ENCODE measurements around the gene FBXO2.

FBXO2 gene

DNA sequence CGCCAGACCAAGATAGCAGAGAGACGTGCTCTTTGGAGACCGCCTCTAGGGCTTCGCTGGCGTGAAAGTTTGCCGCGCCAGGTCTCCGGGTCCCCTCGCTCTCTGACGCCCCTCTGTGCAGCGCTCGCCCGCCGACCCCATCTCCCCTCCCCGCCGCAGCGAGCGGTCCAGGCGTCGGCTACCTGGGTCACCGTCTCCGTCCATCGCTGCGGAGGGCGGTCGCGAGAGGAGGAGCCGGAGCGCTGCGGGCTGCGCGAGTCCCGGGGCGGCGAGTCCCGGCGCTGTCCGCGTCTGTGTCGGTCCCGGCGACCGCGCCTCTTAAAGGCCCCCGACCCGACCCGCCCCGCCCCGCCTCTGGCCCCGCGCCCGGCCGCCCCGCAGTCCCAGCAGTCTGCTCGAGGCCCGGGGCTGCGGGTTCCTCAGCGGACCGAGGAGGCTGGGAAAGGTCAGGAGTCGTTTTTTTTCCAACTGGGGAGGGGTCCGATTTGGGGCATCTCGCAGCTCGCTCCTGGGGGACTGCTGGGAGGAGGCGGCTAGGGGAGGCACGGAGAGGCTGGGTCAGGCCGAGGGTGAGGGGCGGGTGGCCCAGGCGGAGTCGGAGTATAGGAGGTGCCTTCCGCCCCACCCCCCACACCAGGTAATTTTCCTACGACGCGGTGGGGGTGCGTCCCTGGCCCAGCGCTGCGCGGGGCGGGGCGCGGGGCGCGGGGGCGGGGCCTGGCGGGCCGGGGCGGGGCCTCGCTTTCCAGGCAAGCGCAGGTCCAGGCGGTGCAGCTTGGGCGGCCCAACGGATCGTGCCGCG, at the start of gene FBXO2, which contains the start of gene FBXO44:
TSS of gene FBXO2 (minus strand) at position 293 of the 802 bp plus-strand sequence. CDS start at position 204, 89 bp downstream.
TSS of gene FBXO44 (plus strand) at position 741 of the 802 bp plus-strand sequence. CDS start 959 bp downstream, outside the sequence.
- peaks cover 14% of the 10 kb centered on the region for H3K27me3 ChIP-seq (replicated peaks; ENCODE audit: control insufficient read depth, insufficient read depth, low read length)
- H3K4me1 ChIP-seq (ENCODE audit: control insufficient read depth, insufficient read depth, low read length): peaks cover 6% of the 10 kb centered on the region
- no peaks in the 10 kb centered on the region for H3K36me3 ChIP-seq (ENCODE audit: control insufficient read depth, insufficient read depth, low read length, severe bottlenecking)
- H3K9ac ChIP-seq (ENCODE audit: low read length): peak within 1 kb of the TSS; percentile 68
- peak; percentile 73 for DNase-seq (ENCODE audit: low read depth)
- H3K4me3 ChIP-seq (ENCODE audit: low read length): peak within 1 kb of the TSS; percentile 73
- no peaks in the 10 kb centered on the region for H3K9me3 ChIP-seq (ENCODE audit: control insufficient read depth, low read length)

- DNase-seq (ENCODE audit: low read depth): no peak
- H3K27me3 ChIP-seq (replicated peaks; ENCODE audit: control insufficient read depth, insufficient read depth, low read length): peaks cover 82% of the 10 kb centered on the region
- no peaks in the 10 kb centered on the region for H3K4me1 ChIP-seq (ENCODE audit: control insufficient read depth, insufficient read depth, low read length)
- H3K9ac ChIP-seq (ENCODE audit: low read length): no peak overlapping the region
- H3K9me3 ChIP-seq (ENCODE audit: control insufficient read depth, low read length): no peaks in the 10 kb centered on the region
- no peaks in the 10 kb centered on the region for H3K36me3 ChIP-seq (ENCODE audit: control insufficient read depth, insufficient read depth, low read length, severe bottlenecking)
- H3K4me3 ChIP-seq (ENCODE audit: low read length): no peak overlapping the region
Measured at GRCh38 chr1:11703357-11704193, 49.3 kb upstream of the FBXO2 start.

DNA sequence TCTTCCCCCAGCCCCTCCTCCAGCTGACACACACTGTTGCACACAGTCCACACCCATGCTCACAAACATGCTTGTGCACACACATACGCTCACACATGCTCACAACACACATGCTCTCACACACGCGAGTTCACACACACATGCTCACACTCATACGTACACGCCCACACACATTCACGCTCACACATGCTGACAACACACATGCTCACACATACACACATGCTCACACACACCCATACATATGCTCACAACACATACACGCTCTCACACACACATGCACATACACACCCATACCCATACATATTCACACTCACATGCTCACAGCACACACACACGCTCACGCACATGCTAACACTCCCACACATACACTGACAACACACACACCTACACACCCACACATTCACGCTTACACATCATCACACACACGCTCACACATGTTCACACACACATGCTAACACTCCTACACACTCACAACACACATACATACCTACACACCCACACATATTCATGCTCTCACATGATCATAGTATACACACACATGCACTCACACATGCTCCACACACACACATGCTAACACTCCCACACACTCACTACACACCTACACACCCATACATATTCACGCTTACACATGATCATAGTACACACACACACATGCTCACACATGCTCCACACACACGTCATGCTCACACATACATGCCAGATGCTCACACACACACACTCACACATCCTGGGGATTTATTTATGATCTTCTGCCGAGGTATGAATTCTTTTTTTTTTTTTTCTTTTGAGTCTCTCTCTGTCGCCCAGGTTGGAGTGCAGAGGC, 48.0 kb upstream of the FBXO2 start:
- Histone ChIP-seq H3K27me3 (replicated peaks; ENCODE audit: control insufficient read depth, insufficient read depth, low read length) (peaks cover 84% of the 10 kb centered on the region), H3K4me3 (ENCODE audit: low read length) (no peak overlapping the region), H3K9ac (ENCODE audit: low read length) (no peak overlapping the region), H3K4me1 (ENCODE audit: control insufficient read depth, insufficient read depth, low read length) (no peaks in the 10 kb centered on the region), H3K9me3 (ENCODE audit: control insufficient read depth, low read length) (no peaks in the 10 kb centered on the region), H3K36me3 (ENCODE audit: control insufficient read depth, insufficient read depth, low read length, severe bottlenecking) (no peaks in the 10 kb centered on the region)
- DNase-seq (ENCODE audit: low read depth): no peak

DNA sequence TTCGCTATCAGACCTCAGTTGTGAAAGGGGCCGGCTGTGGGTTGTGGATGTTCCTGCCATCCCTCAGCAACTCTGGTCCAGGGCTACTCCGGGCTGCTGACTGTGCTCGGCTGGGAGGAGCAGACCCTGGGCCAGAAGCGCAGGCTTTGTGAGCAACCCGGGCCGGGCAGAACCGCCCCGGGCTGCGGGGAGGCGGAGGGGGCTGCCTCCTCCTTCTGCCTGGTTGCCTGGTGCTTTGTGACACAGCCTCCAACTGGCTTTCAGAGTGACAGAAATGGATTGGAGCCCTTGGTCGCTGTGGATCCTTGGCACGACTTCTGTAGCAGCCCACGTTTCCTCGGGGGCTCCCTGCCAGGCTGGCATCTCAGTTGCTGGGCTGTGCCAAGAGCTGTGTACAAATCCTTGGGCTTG, 47.3 kb upstream of the FBXO2 start:
- H3K4me1 ChIP-seq (ENCODE audit: control insufficient read depth, insufficient read depth, low read length): no peaks in the 10 kb centered on the region

GRCh38 chr1:11700601-11701467, 46.6 kb upstream of the FBXO2 start:
- Histone ChIP-seq H3K4me1 (ENCODE audit: control insufficient read depth, insufficient read depth, low read length) (no peaks in the 10 kb centered on the region), H3K9ac (ENCODE audit: low read length) (no peak overlapping the region), H3K27me3 (replicated peaks; ENCODE audit: control insufficient read depth, insufficient read depth, low read length) (peaks cover 81% of the 10 kb centered on the region), H3K4me3 (ENCODE audit: low read length) (no peak overlapping the region), H3K9me3 (ENCODE audit: control insufficient read depth, low read length) (no peaks in the 10 kb centered on the region), H3K36me3 (ENCODE audit: control insufficient read depth, insufficient read depth, low read length, severe bottlenecking) (no peaks in the 10 kb centered on the region)
- DNase-seq (ENCODE audit: low read depth): no peak

More for the DNA sequence above, 47.3 kb upstream of the FBXO2 start:
- H3K9me3 ChIP-seq (ENCODE audit: control insufficient read depth, low read length): no peaks in the 10 kb centered on the region
- H3K4me3 ChIP-seq (ENCODE audit: low read length): no peak overlapping the region
- no peak overlapping the region for H3K9ac ChIP-seq (ENCODE audit: low read length)
- peaks cover 84% of the 10 kb centered on the region for H3K27me3 ChIP-seq (replicated peaks; ENCODE audit: control insufficient read depth, insufficient read depth, low read length)
- H3K36me3 ChIP-seq (ENCODE audit: control insufficient read depth, insufficient read depth, low read length, severe bottlenecking): no peaks in the 10 kb centered on the region
- DNase-seq (ENCODE audit: low read depth): peak; percentile 35

DNA sequence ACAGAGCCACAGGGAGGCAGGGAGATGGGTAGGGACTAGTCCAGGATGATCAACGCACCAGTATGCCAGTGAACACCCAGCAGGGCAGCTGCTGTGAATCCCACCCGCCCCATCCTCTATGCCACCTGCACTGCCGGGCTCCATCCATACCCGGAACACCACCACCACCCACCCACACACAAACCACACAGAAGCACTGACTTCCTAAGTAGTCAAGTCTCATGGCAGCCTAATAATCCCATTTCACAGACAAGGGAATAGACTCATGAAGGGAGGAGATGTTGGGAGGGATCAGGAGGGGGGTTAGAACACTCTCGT, 43.6 kb upstream of the FBXO2 start:
- H3K36me3 ChIP-seq (ENCODE audit: control insufficient read depth, insufficient read depth, low read length, severe bottlenecking): no peaks in the 10 kb centered on the region
- DNase-seq (ENCODE audit: low read depth): no peak
- H3K27me3 ChIP-seq (replicated peaks; ENCODE audit: control insufficient read depth, insufficient read depth, low read length): peaks cover 66% of the 10 kb centered on the region
- peaks cover 4% of the 10 kb centered on the region for H3K4me1 ChIP-seq (ENCODE audit: control insufficient read depth, insufficient read depth, low read length)
- H3K9ac ChIP-seq (ENCODE audit: low read length): no peak overlapping the region
- H3K4me3 ChIP-seq (ENCODE audit: low read length): no peak overlapping the region
- H3K9me3 ChIP-seq (ENCODE audit: control insufficient read depth, low read length): no peaks in the 10 kb centered on the region

DNA sequence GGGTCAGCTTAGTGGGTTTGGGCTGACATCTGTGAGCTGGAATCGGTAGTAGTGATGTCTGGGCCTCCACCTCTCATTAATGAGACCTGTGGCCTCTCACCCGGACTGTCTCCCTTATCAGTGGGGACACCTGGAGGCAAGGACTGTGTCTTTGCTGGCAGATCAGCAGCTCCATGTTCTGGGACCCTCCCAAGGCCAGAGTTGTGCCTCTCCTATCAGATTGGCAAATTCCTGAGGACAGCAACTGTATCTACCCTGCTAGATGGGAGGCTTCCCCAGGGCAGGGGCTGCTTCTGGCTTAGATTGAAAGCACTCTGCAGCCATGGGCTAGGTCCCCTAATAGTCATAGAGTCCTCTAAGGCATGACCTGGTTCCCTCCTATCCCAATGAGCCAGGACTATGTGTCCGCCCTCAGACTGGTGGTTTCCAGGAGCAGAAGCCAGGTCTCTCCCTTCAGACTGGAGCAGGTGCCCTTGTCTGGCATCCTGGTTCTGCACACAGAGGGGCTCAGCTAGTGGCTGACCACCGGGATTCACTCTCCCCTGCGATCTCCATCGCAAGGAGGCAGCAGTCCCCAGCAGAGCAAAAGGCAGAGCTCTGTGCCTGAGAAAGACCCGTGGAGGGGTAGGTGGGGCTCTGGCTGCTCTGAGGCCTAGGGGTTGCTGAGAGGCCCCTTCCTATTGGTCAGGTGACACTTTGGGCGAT, 43.1 kb upstream of the FBXO2 start:
- no peak overlapping the region for H3K9ac ChIP-seq (ENCODE audit: low read length)
- peaks cover 4% of the 10 kb centered on the region for H3K4me1 ChIP-seq (ENCODE audit: control insufficient read depth, insufficient read depth, low read length)
- no peaks in the 10 kb centered on the region for H3K36me3 ChIP-seq (ENCODE audit: control insufficient read depth, insufficient read depth, low read length, severe bottlenecking)
- no peak for DNase-seq (ENCODE audit: low read depth)
- peaks cover 61% of the 10 kb centered on the region for H3K27me3 ChIP-seq (replicated peaks; ENCODE audit: control insufficient read depth, insufficient read depth, low read length)
- H3K9me3 ChIP-seq (ENCODE audit: control insufficient read depth, low read length): no peaks in the 10 kb centered on the region
- H3K4me3 ChIP-seq (ENCODE audit: low read length): no peak overlapping the region

DNA sequence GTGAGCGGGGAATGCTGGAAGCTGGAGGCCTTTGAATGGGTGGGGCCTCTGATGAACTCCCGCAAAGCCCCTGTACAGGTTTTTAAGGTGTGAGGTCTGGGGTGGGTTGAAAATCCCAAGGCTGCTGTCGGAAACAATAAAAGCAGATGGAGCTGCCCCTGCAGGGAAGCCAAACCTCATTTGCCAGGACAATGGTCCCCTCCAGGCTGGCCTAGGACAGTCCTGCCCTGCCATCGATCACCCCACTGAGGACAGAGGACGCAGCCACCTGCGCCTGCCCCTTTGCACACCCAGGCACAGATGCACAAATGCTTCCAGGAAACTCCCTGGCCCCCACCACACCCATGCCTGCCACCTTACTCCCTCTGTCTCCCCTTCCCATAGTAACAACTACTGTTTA, 41.6 kb upstream of the FBXO2 start:
- no peak overlapping the region for H3K9ac ChIP-seq (ENCODE audit: low read length)
- no peak for DNase-seq (ENCODE audit: low read depth)
- H3K36me3 ChIP-seq (ENCODE audit: control insufficient read depth, insufficient read depth, low read length, severe bottlenecking): no peaks in the 10 kb centered on the region
- peaks cover 4% of the 10 kb centered on the region for H3K4me1 ChIP-seq (ENCODE audit: control insufficient read depth, insufficient read depth, low read length)
- peaks cover 51% of the 10 kb centered on the region for H3K27me3 ChIP-seq (replicated peaks; ENCODE audit: control insufficient read depth, insufficient read depth, low read length)
- no peaks in the 10 kb centered on the region for H3K9me3 ChIP-seq (ENCODE audit: control insufficient read depth, low read length)
- no peak overlapping the region for H3K4me3 ChIP-seq (ENCODE audit: low read length)

DNA sequence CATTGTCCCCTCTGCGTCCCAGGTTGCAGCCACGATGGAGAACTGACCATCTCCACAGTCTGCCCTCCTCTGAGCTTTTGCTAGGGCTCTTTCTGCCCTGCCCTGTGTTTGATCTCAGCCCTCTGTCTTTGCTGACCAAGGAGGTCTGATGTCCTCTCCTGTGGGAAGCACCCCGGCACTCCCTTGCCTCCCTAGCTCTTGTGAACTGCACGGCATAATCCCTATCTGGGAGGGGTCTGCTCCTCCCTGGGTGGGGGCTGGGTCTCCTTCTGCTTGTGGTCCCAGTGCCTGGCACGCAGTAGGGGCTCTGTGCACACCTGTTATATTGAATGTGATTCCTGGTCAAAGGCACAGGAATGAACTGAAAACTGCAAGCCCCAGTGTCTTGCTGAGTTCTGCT, 39.7 kb upstream of the FBXO2 start:
- Histone ChIP-seq H3K9me3 (ENCODE audit: control insufficient read depth, low read length) (no peaks in the 10 kb centered on the region), H3K9ac (ENCODE audit: low read length) (no peak overlapping the region), H3K4me3 (ENCODE audit: low read length) (no peak overlapping the region), H3K27me3 (replicated peaks; ENCODE audit: control insufficient read depth, insufficient read depth, low read length) (peaks cover 56% of the 10 kb centered on the region), H3K4me1 (ENCODE audit: control insufficient read depth, insufficient read depth, low read length) (peaks cover 4% of the 10 kb centered on the region), H3K36me3 (ENCODE audit: control insufficient read depth, insufficient read depth, low read length, severe bottlenecking) (no peaks in the 10 kb centered on the region)
- DNase-seq (ENCODE audit: low read depth): no peak

GRCh38 chr1:11693024-11693590, 38.9 kb upstream of the FBXO2 start:
- DNase-seq (ENCODE audit: low read depth): peak; percentile 64
- Histone ChIP-seq H3K4me1 (ENCODE audit: control insufficient read depth, insufficient read depth, low read length) (peaks cover 4% of the 10 kb centered on the region), H3K27me3 (replicated peaks; ENCODE audit: control insufficient read depth, insufficient read depth, low read length) (peaks cover 54% of the 10 kb centered on the region), H3K36me3 (ENCODE audit: control insufficient read depth, insufficient read depth, low read length, severe bottlenecking) (no peaks in the 10 kb centered on the region), H3K9ac (ENCODE audit: low read length) (no peak overlapping the region), H3K4me3 (ENCODE audit: low read length) (no peak overlapping the region), H3K9me3 (ENCODE audit: control insufficient read depth, low read length) (no peaks in the 10 kb centered on the region)

All from adipocyte (in vitro differentiated cells).